K562 (cell line): ENCODE measurements around the gene IPO9. TPM values are rescaled to one million over a fixed set of nuclear protein-coding genes. Genes with fewer than 3 reads are reported as not detected.

Experiments used
- ATAC-seq: fragments of 200-7000 bp; cut with Tn5 transposase; 3 replicates; pipeline ENCODE4 v1.9.1; 2020; ENCODE audit warnings: moderate library complexity
- BruUV-seq: library from RNA; stranded (reverse); fragments of 400-500 nt; replicated peaks from 2 replicates; lab custom pipeline; 2021; lab: Mats Ljungman, UMichigan
- CTCF ChIA-PET: fragments of 300-600 bp; formaldehyde crosslinking; extraction: SDS; loops from one replicate; lab custom pipeline; 2021; ENCODE audit warnings: low intra/inter-chr PET ratio; lab: Yijun Ruan, JAX
- POLR2A ChIA-PET: fragments of 300-600, 350-650 bp; sonication (Branson Sonifier 250); formaldehyde crosslinking; extraction: SDS; loops from one replicate; lab custom pipeline; 2021; ENCODE audit warnings: antibody characterized with exemption, inconsistent platforms; lab: Yijun Ruan, JAX
- DNase-seq, 4 experiments: peaks; one replicate each; pipeline versions ENCODE4 v3.0.0 to v3.0.0-alpha.2; 2011 to 2018; ENCODE audit warnings: low spot score in 3 of 4, mixed read lengths in 3 of 4; ENCODE audit errors: extremely low read depth in 1 of 4
- FAIRE-seq: peaks from 2 replicates; lab custom pipeline; 2011; peaks lifted over from hg19 to GRCh38; lab: Jason Lieb, UNC
- H2AFZ ChIP-seq: 2 replicates; pipeline ENCODE4 v1.6.0; 2011; ENCODE audit warnings: low read depth, low read length, control low read depth, inconsistent platforms
- H3K27ac ChIP-seq: fragments of 200-600 bp; 3 replicates; pipeline ENCODE4 v1.8.0; 2011; ENCODE audit warnings: low read depth, mild to moderate bottlenecking, control low read depth, inconsistent platforms, low read length, moderate library complexity, mixed read lengths; ENCODE audit errors: extremely low read depth
- H3K27me3 ChIP-seq, 2 experiments: fragments of 300-600 bp in 1 of 2; 2 replicates in 1 of 2; 3 replicates in 1 of 2; pipeline versions ENCODE4 v1.6.0 to v1.8.0; 2011; ENCODE audit warnings: inconsistent platforms in 2 of 2, low read length in 2 of 2, mild to moderate bottlenecking in 1 of 2, mixed read lengths in 1 of 2, moderate library complexity in 1 of 2; ENCODE audit not compliant: control insufficient read depth in 2 of 2, insufficient read depth in 2 of 2
- H3K36me3 ChIP-seq: fragments of 300-600 bp; 3 replicates; pipeline ENCODE4 v1.8.0; 2011; ENCODE audit warnings: mild to moderate bottlenecking, low read length, inconsistent platforms; ENCODE audit not compliant: control insufficient read depth, insufficient read depth
- H3K4me1 ChIP-seq, 2 experiments: fragments of 200-600 bp in 1 of 2; replicated peaks in 1 of 2; 2 replicates in 1 of 2; 3 replicates in 1 of 2; pipeline versions ENCODE4 v1.5.1 to v1.8.0; 2011; ENCODE audit warnings: inconsistent platforms in 2 of 2, low read length in 2 of 2, mild to moderate bottlenecking in 1 of 2, mixed read lengths in 1 of 2, moderate library complexity in 1 of 2; ENCODE audit not compliant: control insufficient read depth in 2 of 2, insufficient read depth in 2 of 2
- H3K4me2 ChIP-seq: 2 replicates; pipeline ENCODE4 v1.6.1; 2011; ENCODE audit warnings: low read length, control low read depth, inconsistent platforms, mixed read lengths; ENCODE audit not compliant: insufficient read depth
- H3K4me3 ChIP-seq: fragments of 200-600 bp; sonication (generic), shearing (Covaris generic); 2 replicates; pipeline ENCODE4 v1.5.1; 2016; ENCODE audit warnings: control low read depth, inconsistent platforms
- H3K79me2 ChIP-seq: fragments of 200-600 bp; 3 replicates; pipeline ENCODE4 v1.8.0; 2011; ENCODE audit warnings: low read length, inconsistent platforms; ENCODE audit not compliant: control insufficient read depth, insufficient read depth
- H3K9ac ChIP-seq, 2 experiments: 2 replicates each; pipeline versions ENCODE4 v1.6.0 to v1.6.1; 2011; ENCODE audit warnings: low read depth in 2 of 2, low read length in 2 of 2, control low read depth in 1 of 2, inconsistent platforms in 1 of 2, mild to moderate bottlenecking in 1 of 2, mixed read lengths in 1 of 2; ENCODE audit not compliant: insufficient read depth in 1 of 2
- H3K9me1 ChIP-seq: one replicate; pipeline ENCODE4 v1.6.0; 2011; ENCODE audit warnings: inconsistent platforms, mild to moderate bottlenecking, low read length, moderate library complexity; ENCODE audit not compliant: control insufficient read depth, insufficient read depth
- H3K9me3 ChIP-seq: replicated peaks from 2 replicates; pipeline ENCODE4 v1.5.1; 2011; ENCODE audit warnings: low read depth, low read length, inconsistent platforms; ENCODE audit not compliant: control insufficient read depth, insufficient read depth
- H4K20me1 ChIP-seq: replicated peaks from 2 replicates; pipeline ENCODE4 v1.6.1; 2011; ENCODE audit warnings: low read length, inconsistent platforms, mixed read lengths; ENCODE audit not compliant: control insufficient read depth, insufficient read depth
- DDX20 ChIP-seq: fragments of 450-650 bp; IDR thresholded peaks from 2 replicates; pipeline ENCODE4 v1.6.1; 2016; ENCODE audit warnings: missing genetic modification characterization, low read depth, mild to moderate bottlenecking, missing compliant biosample characterization, moderate library complexity
- FOXK1 ChIP-seq: sonication (generic); formaldehyde crosslinking; IDR thresholded peaks from 2 replicates; pipeline ENCODE4 v1.8.0; 2022; ENCODE audit warnings: missing genetic modification reagents, mild to moderate bottlenecking, borderline replicate concordance
- IRF2 ChIP-seq: sonication (generic); formaldehyde crosslinking; IDR thresholded peaks from 2 replicates; pipeline ENCODE4 v1.8.1; 2022; ENCODE audit warnings: mild to moderate bottlenecking, missing genetic modification reagents
- KLF1 ChIP-seq: fragments of 450-650 bp; IDR thresholded peaks from 2 replicates; pipeline ENCODE4 v1.6.1; 2016; ENCODE audit warnings: missing genetic modification characterization, missing compliant biosample characterization
- MIER1 ChIP-seq: fragments of 450-650 bp; IDR thresholded peaks from 2 replicates; pipeline ENCODE4 v1.6.1; 2016; ENCODE audit warnings: antibody characterized with exemption, mild to moderate bottlenecking, low read depth
- NFXL1 ChIP-seq: fragments of 450-650 bp; formaldehyde crosslinking; IDR thresholded peaks from 2 replicates; pipeline ENCODE4 v1.4.0; 2021; ENCODE audit warnings: mild to moderate bottlenecking
- POLR2H ChIP-seq: IDR thresholded peaks from 2 replicates; pipeline ENCODE4 v1.6.1; 2016; ENCODE audit warnings: missing genetic modification characterization, low read depth, mild to moderate bottlenecking, control low read depth, missing compliant biosample characterization, moderate library complexity
- SP1 ChIP-seq: sonication (generic); formaldehyde crosslinking; IDR thresholded peaks from 2 replicates; pipeline ENCODE4 v1.8.1; 2022; ENCODE audit warnings: mild to moderate bottlenecking, missing genetic modification reagents
- ZNF146 ChIP-seq: IDR thresholded peaks from one replicate; pipeline ENCODE4 v1.6.1; 2018; ENCODE audit warnings: missing compliant biosample characterization; ENCODE audit not compliant: unreplicated experiment
- ZNF311 ChIP-seq: fragments of 250-450 bp; sonication (Bioruptor Pico); IDR thresholded peaks from 2 replicates; pipeline ENCODE4 v1.4.0; 2020; ENCODE audit warnings: mild to moderate bottlenecking, moderate library complexity
- ZNF76 ChIP-seq: fragments of 250-450 bp; sonication (Bioruptor Pico); IDR thresholded peaks from 2 replicates; pipeline ENCODE4 v1.4.0; 2020; ENCODE audit warnings: mild to moderate bottlenecking, moderate library complexity, borderline replicate concordance
- WGBS: fragments of 100-300 bp; shearing (Covaris generic); methylation state at CpG from one replicate; pipeline ENCODE4 v1.1.6; 2016; ENCODE audit warnings: low coverage, mixed read lengths; ENCODE audit not compliant: insufficient coverage; ENCODE audit errors: missing lambda C conversion rate; 5-methylcytosine and 5-hydroxymethylcytosine counted together
- in situ Hi-C: fragments of 300-500 bp; cut with MboI; formaldehyde crosslinking; loops from 4 replicates; pipeline ENCODE4 v1.15.0; 2018; ENCODE audit warnings: inconsistent platforms, mixed read lengths
- intact Hi-C: fragments of 100-400 bp; cut with micrococcal nuclease; formaldehyde crosslinking; loops from 2 replicates; pipeline ENCODE4 v1.14.2; 2022
- polyA plus RNA-seq, 8 experiments: library from polyadenylated mRNA; depleted of rRNA in 4 of 8; stranded (reverse) in 5 of 8; unstranded in 3 of 8; fragments of >200 nt; fragmentation: Nextera tagmentation in 2 of 8; fragmentation: Illumina TruSeq in 1 of 8; extraction: Ambion mirVana in 2 of 8; extraction: Trizol in 1 of 8; gene quantifications; 2 replicates each; pipeline versions ENCODE4 v1.2.1 to v1.2.3, GENCODE V29; 2011 to 2014; ENCODE audit warnings: inconsistent platforms in 1 of 8, missing spikeins in 1 of 8
- total RNA-seq, 7 experiments: library from RNA; depleted of rRNA in 6 of 7; stranded (reverse); fragments of >200 nt in 6 of 7; fragmentation: Illumina TruSeq in 2 of 7; extraction: Trizol in 2 of 7; gene quantifications; 2 replicates each; pipeline versions ENCODE4 v1.2.1 to v1.2.3, GENCODE V29; 2011 to 2021; ENCODE audit warnings: low replicate concordance in 1 of 7
- TF ChIP-seq, protein P1 (sequence below): sonication (generic); formaldehyde crosslinking; IDR thresholded peaks from 2 replicates; pipeline ENCODE4 v1.8.0; 2023; ENCODE audit warnings: missing genetic modification reagents, mild to moderate bottlenecking, borderline replicate concordance
- TF ChIP-seq, protein P2 (sequence below): sonication (generic); formaldehyde crosslinking; IDR thresholded peaks from 2 replicates; pipeline ENCODE4 v1.8.1; 2023; ENCODE audit warnings: mild to moderate bottlenecking, missing genetic modification reagents

IPO9 gene
- total and polyA plus RNA-seq, 9 of the 15 experiments (the other 6 are each of a cell fraction or from before 2014, with no cell fraction given) = 27.9 to 78.6 (median 43.9) TPM

DNA sequence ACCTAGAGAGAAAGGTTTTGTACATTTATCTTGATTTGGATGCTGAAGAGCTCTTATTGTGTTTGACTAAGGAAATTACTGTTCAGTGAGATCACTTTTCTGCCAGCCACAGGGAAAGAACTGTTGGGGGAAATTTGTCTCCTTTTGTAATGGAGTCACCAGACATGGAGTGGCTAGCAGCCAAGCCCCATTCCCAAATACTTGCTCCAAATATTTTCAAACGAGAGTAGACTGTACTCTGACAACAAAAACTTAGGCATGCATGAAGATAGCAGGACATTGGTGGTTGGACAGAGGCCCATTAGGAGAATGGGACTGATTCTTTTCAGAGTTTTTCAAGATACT lies 21.1 kb downstream of the IPO9 start:
- in situ Hi-C loops (no loop called here), intact Hi-C loops (no loop called here)
- no peaks in the 10 kb centered on the region for H3K9me1 ChIP-seq
- ChIA-PET POLR2A (interaction anchor here (0.6 to 1.8 kb wide), 6 partner anchors 10 to 58 kb away, joined by 3 to 6 read pairs (median 3); no protein-coding TSS in a partner anchor), CTCF (no interaction called here)
- H2AFZ ChIP-seq = no peak overlapping the region
- H3K4me1 ChIP-seq = no peaks in the 10 kb centered on the region
- no TSS peak for BruUV-seq
- ATAC-seq (no peak), FAIRE-seq (no peak), DNase-seq (no peak)
- TF ChIP-seq FOXK1 (CRISPR knock-in tag) (no peak), DDX20 (tag) (no peak), KLF1 (tag) (no peak), MIER1 (no peak), ZNF146 (no peak), ZNF311 (CRISPR knock-in tag) (no peak), ZNF76 (CRISPR knock-in tag) (no peak), POLR2H (tag) (no peak), SP1 (CRISPR knock-in tag) (no peak), IRF2 (no peak), NFXL1 (CRISPR knock-in tag) (no peak)
- TF ChIP-seq, protein P1, sequence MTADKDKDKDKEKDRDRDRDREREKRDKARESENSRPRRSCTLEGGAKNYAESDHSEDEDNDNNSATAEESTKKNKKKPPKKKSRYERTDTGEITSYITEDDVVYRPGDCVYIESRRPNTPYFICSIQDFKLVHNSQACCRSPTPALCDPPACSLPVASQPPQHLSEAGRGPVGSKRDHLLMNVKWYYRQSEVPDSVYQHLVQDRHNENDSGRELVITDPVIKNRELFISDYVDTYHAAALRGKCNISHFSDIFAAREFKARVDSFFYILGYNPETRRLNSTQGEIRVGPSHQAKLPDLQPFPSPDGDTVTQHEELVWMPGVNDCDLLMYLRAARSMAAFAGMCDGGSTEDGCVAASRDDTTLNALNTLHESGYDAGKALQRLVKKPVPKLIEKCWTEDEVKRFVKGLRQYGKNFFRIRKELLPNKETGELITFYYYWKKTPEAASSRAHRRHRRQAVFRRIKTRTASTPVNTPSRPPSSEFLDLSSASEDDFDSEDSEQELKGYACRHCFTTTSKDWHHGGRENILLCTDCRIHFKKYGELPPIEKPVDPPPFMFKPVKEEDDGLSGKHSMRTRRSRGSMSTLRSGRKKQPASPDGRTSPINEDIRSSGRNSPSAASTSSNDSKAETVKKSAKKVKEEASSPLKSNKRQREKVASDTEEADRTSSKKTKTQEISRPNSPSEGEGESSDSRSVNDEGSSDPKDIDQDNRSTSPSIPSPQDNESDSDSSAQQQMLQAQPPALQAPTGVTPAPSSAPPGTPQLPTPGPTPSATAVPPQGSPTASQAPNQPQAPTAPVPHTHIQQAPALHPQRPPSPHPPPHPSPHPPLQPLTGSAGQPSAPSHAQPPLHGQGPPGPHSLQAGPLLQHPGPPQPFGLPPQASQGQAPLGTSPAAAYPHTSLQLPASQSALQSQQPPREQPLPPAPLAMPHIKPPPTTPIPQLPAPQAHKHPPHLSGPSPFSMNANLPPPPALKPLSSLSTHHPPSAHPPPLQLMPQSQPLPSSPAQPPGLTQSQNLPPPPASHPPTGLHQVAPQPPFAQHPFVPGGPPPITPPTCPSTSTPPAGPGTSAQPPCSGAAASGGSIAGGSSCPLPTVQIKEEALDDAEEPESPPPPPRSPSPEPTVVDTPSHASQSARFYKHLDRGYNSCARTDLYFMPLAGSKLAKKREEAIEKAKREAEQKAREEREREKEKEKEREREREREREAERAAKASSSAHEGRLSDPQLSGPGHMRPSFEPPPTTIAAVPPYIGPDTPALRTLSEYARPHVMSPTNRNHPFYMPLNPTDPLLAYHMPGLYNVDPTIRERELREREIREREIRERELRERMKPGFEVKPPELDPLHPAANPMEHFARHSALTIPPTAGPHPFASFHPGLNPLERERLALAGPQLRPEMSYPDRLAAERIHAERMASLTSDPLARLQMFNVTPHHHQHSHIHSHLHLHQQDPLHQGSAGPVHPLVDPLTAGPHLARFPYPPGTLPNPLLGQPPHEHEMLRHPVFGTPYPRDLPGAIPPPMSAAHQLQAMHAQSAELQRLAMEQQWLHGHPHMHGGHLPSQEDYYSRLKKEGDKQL = no peak
- TF ChIP-seq, protein P2, sequence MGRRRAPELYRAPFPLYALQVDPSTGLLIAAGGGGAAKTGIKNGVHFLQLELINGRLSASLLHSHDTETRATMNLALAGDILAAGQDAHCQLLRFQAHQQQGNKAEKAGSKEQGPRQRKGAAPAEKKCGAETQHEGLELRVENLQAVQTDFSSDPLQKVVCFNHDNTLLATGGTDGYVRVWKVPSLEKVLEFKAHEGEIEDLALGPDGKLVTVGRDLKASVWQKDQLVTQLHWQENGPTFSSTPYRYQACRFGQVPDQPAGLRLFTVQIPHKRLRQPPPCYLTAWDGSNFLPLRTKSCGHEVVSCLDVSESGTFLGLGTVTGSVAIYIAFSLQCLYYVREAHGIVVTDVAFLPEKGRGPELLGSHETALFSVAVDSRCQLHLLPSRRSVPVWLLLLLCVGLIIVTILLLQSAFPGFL (CRISPR knock-in tag) = no peak
- no peaks in the 10 kb centered on the region; the same call in 1 of the 2 replicates for H4K20me1 ChIP-seq
- H3K4me2 ChIP-seq = no peak overlapping the region
- peaks cover 32% of the 10 kb centered on the region for H3K79me2 ChIP-seq
- 64% methylated on average over 1 of the region's 1 CpG for WGBS
- no peak overlapping the region for H3K27ac ChIP-seq
- no peak overlapping the region for H3K9ac ChIP-seq
- peaks cover 84% of the 10 kb centered on the region for H3K36me3 ChIP-seq
- H3K9me3 ChIP-seq = no peaks in the 10 kb centered on the region
- H3K4me3 ChIP-seq = no peak overlapping the region
- H3K27me3 ChIP-seq = no peaks in the 10 kb centered on the region
